Skeletal muscle tissue (tissue), 4 donors: ENCODE data around the gene DCST1. TPM values are rescaled to one million over a fixed set of nuclear protein-coding genes. Genes with fewer than 3 reads are reported as not detected.

Experiments used
- H3K27ac ChIP-seq: one replicate; pipeline ENCODE4 v1.7.0; 2013; ENCODE audit warnings: mild to moderate bottlenecking, low read depth, low read length, inconsistent platforms
- H3K27me3 ChIP-seq, 3 donors: one replicate each; pipeline ENCODE4 v1.7.0; 2013; ENCODE audit warnings: low read length in 3 of 3; ENCODE audit not compliant: control insufficient read depth in 3 of 3, insufficient read depth in 3 of 3
- H3K36me3 ChIP-seq, 3 donors: one replicate each; pipeline ENCODE4 v1.7.0; 2013; ENCODE audit warnings: low read length in 3 of 3; ENCODE audit not compliant: control insufficient read depth in 3 of 3, insufficient read depth in 3 of 3
- H3K4me1 ChIP-seq, 3 donors: one replicate each; pipeline ENCODE4 v1.7.0; 2013; ENCODE audit warnings: low read length in 3 of 3, mild to moderate bottlenecking in 3 of 3; ENCODE audit not compliant: control insufficient read depth in 3 of 3, insufficient read depth in 3 of 3
- H3K4me3 ChIP-seq, 3 donors: one replicate each; pipeline ENCODE4 v1.7.0; 2013; ENCODE audit warnings: low read length in 3 of 3
- H3K9ac ChIP-seq, 3 donors: one replicate each; pipeline ENCODE4 v1.7.0; 2013; ENCODE audit warnings: low read length in 3 of 3, mild to moderate bottlenecking in 3 of 3, moderate library complexity in 2 of 3, low read depth in 1 of 3
- H3K9me3 ChIP-seq, 3 donors: one replicate each; pipeline ENCODE4 v1.7.0; 2013; ENCODE audit warnings: low read length in 3 of 3; ENCODE audit not compliant: control insufficient read depth in 3 of 3
- total RNA-seq: library from RNA; depleted of rRNA; stranded (reverse); fragments of >200 nt; gene quantifications from one replicate; pipeline ENCODE4 v1.2.3, GENCODE V29; 2014
- donor health status: Osteomylitis.

DCST1 gene
- total RNA-seq, 1 donor from 2014 or later = not detected

GRCh38 chr1:155063550-155064110, 30.0 kb downstream of the DCST1 start, which contains the start of gene EFNA4:
Gene EFNA4, plus strand, starts transcription at chr1:155063740. Its CDS starts 84 bp downstream, at chr1:155063824.
- H3K27me3 ChIP-seq = no peaks in the 10 kb centered on the region
- H3K9ac ChIP-seq = peak within 1 kb of the TSS; percentile 70 to 88 (median 82)
- H3K36me3 ChIP-seq = peaks cover 6 to 14% (median 9%) of the 10 kb centered on the region in 3 donors
- peak within 1 kb of the TSS; percentile 82 to 88 (median 83) for H3K4me3 ChIP-seq
- no peaks in the 10 kb centered on the region for H3K9me3 ChIP-seq
- H3K4me1 ChIP-seq = peaks cover 24 to 30% (median 28%) of the 10 kb centered on the region in 3 donors
- H3K27ac ChIP-seq = peak within 1 kb of the TSS; percentile 44

GRCh38 chr1:155064111-155064831, 30.6 kb downstream of the DCST1 start:
- peak overlapping the region; percentile 82 to 88 (median 83) for H3K4me3 ChIP-seq
- peak overlapping the region in 2 of 3 donors; percentile 51 to 88 for H3K9ac ChIP-seq
- H3K36me3 ChIP-seq = peaks cover 4 to 12% (median 8%) of the 10 kb centered on the region in 3 donors
- H3K4me1 ChIP-seq = peaks cover 24 to 30% (median 28%) of the 10 kb centered on the region in 3 donors
- H3K9me3 ChIP-seq = no peaks in the 10 kb centered on the region
- no peak overlapping the region for H3K27ac ChIP-seq
- no peaks in the 10 kb centered on the region for H3K27me3 ChIP-seq

DNA sequence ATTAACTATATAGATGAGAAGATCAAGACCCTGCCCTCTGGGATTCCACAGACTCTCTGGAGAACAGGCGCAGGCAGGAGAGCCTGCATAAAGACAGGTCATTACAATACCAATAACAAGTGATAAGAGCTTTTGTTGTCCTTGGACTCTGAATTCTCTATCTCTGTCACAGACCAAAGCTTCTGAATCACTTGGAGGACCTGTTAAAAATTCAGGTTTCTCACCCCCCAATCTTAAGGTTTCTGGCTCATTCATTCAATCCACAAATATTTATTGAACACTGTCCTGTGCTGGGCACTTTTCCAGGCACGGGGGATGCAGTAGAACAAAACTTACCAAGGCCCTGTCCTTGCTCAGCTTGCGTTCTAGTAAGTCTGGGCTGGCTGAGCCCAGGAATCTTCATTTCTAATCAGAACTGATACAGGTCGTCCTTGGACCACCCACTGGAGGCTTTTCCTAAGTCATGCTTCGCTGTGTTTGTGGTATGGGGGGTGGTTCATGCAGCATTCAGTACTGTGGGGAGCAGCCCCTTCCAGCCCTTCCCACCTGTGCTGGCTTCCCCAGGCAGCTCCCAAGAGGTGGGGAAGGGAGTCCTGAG, 31.3 kb downstream of the DCST1 start:
- Histone ChIP-seq H3K36me3 (peaks cover 4 to 9% (median 5%) of the 10 kb centered on the region in 3 donors), H3K27ac (no peak overlapping the region), H3K27me3 (no peaks in the 10 kb centered on the region), H3K4me1 (peaks cover 25 to 36% (median 28%) of the 10 kb centered on the region in 3 donors), H3K9me3 (no peaks in the 10 kb centered on the region), H3K4me3 (no peak overlapping the region), H3K9ac (no peak overlapping the region)

- peaks cover 26 to 39% (median 28%) of the 10 kb centered on the region in 3 donors for H3K4me1 ChIP-seq
- no peaks in the 10 kb centered on the region for H3K27me3 ChIP-seq
- no peaks in the 10 kb centered on the region for H3K9me3 ChIP-seq
- no peaks in the 10 kb centered on the region for H3K36me3 ChIP-seq
- H3K27ac ChIP-seq = no peak overlapping the region
- H3K4me3 ChIP-seq = no peak overlapping the region
- H3K9ac ChIP-seq = no peak overlapping the region
These were observed 33.2 kb downstream of the DCST1 start for GRCh38 chr1:155066777-155067176.

DNA sequence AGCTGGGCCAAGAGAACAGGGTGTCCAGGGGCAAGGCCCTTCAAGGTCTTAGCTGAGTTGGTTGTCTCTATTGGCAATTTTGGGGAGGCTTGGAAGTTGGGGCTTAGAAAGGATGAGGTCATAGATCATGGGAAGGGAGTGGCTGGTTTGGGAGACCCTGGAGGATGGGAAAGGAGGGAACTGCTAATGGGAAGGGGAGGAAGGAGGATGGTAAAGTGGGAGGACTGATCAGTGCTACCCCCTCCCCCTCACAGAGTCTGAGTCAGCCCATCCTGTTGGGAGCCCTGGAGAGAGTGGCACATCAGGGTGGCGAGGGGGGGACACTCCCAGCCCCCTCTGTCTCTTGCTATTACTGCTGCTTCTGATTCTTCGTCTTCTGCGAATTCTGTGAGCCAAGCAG, 35.0 kb downstream of the DCST1 start:
- no peak overlapping the region for H3K9ac ChIP-seq
- no peaks in the 10 kb centered on the region for H3K36me3 ChIP-seq
- no peak overlapping the region for H3K4me3 ChIP-seq
- H3K9me3 ChIP-seq = no peaks in the 10 kb centered on the region
- H3K27ac ChIP-seq = no peak overlapping the region
- peaks cover 10 to 22% (median 16%) of the 10 kb centered on the region in 3 donors for H3K4me1 ChIP-seq
- H3K27me3 ChIP-seq = no peaks in the 10 kb centered on the region

DNA sequence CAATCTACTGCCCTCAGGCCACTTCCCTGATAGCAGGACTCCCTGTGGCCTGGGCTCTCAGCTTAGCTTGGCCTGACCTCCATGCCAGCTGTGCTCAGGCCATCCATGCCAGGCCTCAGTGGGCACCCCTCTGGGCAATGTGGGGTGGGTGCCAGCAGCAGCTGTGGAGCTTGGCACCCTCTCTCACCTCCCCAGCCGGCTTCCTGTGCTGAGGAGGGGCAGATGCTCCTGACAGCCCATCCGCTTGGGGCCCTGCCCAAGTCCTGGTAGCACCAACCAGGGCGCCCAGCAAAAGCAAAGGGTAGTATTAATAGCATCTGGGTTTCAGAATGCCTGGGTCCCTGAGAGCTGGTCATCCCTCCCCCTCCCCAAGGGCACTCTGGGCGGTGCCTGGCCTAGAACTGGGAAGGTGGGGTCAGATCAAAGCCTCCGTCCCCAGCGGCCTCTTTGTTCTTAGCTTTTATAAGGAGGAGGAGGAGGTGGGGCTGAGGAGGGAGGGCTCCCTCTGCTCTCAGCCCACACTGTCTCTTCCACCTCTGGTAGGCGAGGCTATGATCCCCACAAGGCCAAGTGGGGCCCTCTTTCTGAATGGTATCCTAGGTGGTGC, 36.0 kb downstream of the DCST1 start:
- peaks cover 10 to 18% (median 11%) of the 10 kb centered on the region in 3 donors for H3K4me1 ChIP-seq
- no peaks in the 10 kb centered on the region for H3K9me3 ChIP-seq
- no peaks in the 10 kb centered on the region for H3K36me3 ChIP-seq
- no peak overlapping the region for H3K9ac ChIP-seq
- no peak overlapping the region for H3K4me3 ChIP-seq
- H3K27ac ChIP-seq = no peak overlapping the region
- no peaks in the 10 kb centered on the region for H3K27me3 ChIP-seq

DNA sequence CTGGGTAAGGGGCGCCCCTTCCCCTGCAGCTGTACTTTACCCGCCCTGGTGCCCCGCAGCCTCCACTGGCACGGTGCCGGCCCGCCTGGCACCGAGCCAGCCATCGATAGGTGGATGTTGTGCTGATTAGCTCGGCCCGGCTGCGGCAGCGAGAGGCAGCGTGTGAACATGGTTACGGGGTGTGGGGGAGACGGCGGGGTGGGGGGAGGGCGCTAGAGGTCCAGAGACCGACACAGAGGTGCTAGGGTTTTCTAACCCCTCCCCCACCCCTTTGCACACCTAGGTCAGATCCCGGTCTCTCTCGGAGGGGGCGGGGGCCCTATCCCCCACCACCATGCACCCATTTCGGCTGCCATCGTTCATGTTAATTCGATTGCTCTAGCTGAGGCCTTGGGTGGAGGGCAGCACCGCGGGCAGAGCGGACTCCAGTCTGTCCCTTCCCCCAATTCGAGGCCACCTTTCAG, 36.6 kb downstream of the DCST1 start:
- H3K27ac ChIP-seq = no peak overlapping the region
- H3K36me3 ChIP-seq = no peaks in the 10 kb centered on the region
- peak overlapping the region; percentile 78 to 84 (median 78) for H3K4me3 ChIP-seq
- H3K27me3 ChIP-seq = no peaks in the 10 kb centered on the region
- peaks cover 10 to 18% (median 11%) of the 10 kb centered on the region in 3 donors for H3K4me1 ChIP-seq
- peak overlapping the region; percentile 77 to 85 (median 81) for H3K9ac ChIP-seq
- H3K9me3 ChIP-seq = no peaks in the 10 kb centered on the region

GRCh38 chr1:155070721-155071569, 37.3 kb downstream of the DCST1 start:
- Histone ChIP-seq H3K36me3 (no peaks in the 10 kb centered on the region), H3K27me3 (no peaks in the 10 kb centered on the region), H3K9ac (peak overlapping the region; percentile 77 to 85 (median 81)), H3K4me1 (peaks cover 10 to 18% (median 11%) of the 10 kb centered on the region in 3 donors), H3K27ac (peak overlapping the region; percentile 30), H3K9me3 (no peaks in the 10 kb centered on the region), H3K4me3 (peak overlapping the region; percentile 78 to 84 (median 78))

- H3K27ac ChIP-seq = no peak overlapping the region
- H3K36me3 ChIP-seq = no peaks in the 10 kb centered on the region
- peak overlapping the region in 1 of 3 donors; percentile 12 for H3K9ac ChIP-seq
- H3K4me3 ChIP-seq = no peak overlapping the region
- peaks cover 10 to 18% (median 11%) of the 10 kb centered on the region in 3 donors for H3K4me1 ChIP-seq
- H3K27me3 ChIP-seq = no peaks in the 10 kb centered on the region
- H3K9me3 ChIP-seq = no peaks in the 10 kb centered on the region
These were observed 38.1 kb downstream of the DCST1 start for GRCh38 chr1:155071701-155072100.
